GM21717 (cell line): ENCODE results near the gene CEP112.
"Not testable (repeated sequence)": the region's sequence is repeated elsewhere in the genome, so short reads cannot be mapped to it uniquely, and the experiment has no call there.

ENCODE experiments used
- ATAC-seq: cut with Tn5 transposase; IDR thresholded peaks from one replicate; pipeline ENCODE4 v1.9.1; 2021; ENCODE audit warnings: mild to moderate bottlenecking, moderate library complexity; ENCODE audit not compliant: unreplicated experiment

The CEP112 gene

DNA sequence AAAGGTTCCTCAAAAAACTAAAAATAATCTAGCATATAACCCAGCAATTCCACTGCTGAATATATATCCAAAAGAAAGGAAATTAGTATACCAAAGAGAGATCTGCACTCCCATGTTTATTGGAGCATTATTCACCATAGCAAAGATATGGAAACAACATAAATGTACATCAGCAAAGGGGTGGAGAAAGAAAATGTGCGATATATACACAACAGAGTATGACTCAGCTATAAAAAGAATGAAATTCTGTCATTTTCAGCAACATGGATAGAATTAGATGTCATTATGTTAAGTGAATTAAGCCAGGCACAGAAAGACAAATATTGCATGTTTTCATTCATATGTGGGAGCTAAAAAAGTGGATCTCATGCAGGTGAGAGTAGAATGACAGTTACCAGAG, 350.8 kb downstream of the CEP112 start:
- no peak for ATAC-seq

DNA sequence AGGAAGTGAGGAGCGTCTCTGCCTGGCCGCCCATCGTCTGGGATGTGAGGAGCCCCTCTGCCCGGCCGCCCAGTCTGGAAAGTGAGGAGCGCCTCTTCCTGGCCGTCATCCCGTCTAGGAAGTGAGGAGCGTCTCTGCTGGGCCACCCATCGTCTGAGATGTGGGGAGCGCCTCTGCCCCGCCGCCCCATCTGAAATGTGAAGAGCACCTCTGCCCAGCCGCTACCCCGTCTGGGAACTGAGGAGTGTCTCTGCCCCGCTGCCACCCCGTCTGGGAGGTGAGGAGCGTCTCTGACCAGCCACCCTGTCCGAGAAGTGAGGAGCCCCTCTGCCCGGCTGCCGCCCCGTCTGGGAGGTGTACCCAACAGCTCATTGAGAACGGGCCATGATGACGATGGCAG, 354.7 kb downstream of the CEP112 start:
- not testable (repeated sequence) for ATAC-seq

DNA sequence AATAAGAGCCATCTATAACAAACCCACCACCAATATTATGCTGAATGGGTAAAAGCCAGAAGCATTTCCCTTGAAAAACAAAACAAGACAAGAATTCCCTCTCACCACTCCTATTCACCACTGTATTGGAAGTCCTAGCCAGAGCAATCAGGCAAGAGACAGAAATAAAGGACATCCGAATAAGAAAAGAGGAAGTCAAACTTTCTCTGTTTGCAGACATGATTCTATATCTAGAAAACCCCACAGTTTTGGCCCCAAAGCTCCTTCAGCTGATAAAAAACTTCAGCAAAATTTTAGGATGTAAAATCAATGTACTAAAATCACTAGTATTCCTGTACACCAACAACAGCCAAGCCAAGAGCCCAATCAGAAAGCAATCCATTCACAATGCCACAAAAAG, 358.7 kb downstream of the CEP112 start:
- ATAC-seq = no peak

DNA sequence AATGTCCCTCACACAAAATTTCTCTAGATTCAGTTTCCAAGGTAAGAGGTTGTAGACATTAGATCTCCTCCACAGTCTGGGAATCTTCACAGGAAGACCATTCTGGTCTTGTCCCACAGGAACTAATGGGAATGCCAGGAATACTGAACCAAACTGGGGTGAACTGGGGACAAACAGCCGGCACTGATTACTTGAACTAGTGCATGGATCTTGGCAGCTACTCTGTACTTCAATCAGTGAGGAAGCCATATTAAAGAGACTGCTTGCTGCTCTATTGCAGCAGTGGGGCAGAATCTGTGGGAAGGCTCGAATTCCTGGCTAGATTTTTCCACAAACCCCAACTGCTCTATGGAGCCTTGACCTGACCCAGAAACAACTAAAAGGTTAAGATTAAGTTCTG, 361.6 kb downstream of the CEP112 start:
- ATAC-seq = no peak

DNA sequence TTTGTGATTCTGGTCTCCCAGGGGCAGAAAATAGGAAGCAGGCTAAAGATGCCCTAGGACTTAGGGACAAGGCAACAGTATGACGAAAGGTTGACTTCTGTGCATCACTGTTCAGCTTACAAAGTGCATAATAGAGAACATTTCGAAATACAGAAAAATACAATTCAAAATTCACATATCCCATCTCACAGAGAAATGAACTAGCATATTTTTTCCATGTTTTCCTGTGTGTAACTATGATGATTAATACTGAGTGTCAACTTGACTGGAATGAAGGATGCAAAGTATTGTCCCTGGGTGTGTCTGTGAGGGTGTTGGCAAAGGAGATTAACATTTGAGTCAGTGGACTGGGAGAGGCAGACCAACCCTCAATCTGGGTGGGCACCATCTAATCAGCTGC, 365.4 kb downstream of the CEP112 start:
- ATAC-seq = not testable (repeated sequence)

DNA sequence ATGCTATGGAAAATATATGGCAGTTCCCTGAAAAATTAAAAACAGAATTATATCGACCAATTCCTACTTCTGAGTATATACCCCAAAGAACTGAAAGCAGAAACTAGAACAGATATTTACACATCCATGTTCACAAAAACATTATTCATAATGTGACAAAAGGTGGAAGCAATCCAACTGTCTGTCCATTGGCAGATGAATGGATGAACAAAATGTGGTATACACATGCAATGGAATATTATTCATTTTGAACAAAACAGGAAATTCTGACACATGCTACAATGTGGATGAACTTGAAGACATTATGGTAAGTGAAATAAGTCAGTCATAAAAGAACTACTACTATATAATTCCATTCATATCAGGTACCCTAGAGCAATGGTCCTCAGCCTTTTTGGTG, 367.0 kb downstream of the CEP112 start:
- ATAC-seq = no peak

DNA sequence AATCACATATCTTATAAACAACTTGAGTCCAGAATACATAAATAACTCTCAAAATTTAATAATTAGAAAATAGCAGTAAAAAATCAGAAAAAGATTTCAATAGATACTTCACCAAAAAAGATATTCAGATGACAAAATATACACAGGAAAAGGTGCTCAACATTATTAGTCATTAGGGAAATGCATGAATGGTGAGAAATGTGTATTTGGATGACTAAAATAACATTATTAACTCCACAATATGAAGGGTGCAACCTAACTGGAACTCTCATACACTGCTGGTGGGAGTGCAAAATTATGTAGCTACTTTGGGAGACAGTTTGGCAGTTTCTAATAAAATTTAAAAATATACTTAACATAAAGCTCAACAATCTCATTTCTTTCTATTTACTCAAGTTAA, 368.2 kb downstream of the CEP112 start:
- ATAC-seq = no peak

DNA sequence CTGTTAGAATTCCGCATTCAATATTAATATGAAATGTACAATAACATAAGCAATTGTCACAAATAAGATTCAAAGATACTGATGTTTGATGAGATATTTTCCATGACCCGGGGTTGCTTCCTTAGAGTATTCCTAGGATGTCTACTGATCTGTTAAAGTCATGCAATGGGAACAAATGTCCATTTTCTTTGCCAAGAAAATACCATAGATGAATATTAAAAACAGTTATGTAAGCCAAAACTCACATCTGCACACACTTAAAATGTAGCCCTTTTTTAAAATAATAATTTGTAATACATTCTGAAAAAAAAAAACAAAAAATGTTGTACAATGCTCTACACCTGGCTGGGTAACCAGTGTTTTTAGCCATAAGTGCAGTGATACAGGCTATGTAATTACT, 371.1 kb downstream of the CEP112 start:
- no peak for ATAC-seq

DNA sequence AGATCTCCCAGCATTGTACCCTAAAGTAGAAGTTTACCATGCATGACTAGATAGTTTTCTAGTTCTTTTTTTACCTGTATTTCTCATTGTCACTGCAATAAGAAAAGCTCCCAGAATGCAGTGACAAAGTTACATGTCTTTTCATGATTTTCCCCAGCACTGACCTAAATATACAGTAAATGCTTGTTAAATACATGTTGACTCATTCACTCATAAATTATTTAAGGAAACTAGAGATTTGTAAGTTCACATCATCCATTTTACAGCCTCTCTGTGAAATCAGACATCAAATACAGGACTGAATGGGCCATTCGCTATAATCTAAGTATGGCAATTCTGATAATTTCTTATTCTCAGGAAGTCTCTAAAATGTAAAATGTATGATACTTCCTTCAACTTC, 371.6 kb downstream of the CEP112 start:
- ATAC-seq = no peak

DNA sequence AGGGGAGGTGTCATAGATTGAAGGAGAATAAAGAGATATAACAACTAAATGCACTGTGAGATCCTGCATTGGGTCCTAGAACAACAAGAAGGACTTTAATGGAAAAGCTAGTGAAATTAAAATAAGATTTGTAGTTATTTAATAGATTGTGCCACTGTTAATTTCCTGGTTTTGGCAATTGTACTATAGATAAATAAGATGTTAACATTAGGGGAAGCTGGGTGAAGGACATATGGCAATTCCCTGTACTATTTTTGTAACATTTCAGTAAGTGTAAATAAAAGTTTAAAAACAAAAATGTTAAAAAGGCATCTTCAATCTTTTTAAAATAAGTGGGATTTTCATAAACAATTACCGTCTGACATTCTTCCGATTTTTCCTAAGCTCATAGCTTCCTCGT, 372.1 kb downstream of the CEP112 start:
- ATAC-seq = no peak

DNA sequence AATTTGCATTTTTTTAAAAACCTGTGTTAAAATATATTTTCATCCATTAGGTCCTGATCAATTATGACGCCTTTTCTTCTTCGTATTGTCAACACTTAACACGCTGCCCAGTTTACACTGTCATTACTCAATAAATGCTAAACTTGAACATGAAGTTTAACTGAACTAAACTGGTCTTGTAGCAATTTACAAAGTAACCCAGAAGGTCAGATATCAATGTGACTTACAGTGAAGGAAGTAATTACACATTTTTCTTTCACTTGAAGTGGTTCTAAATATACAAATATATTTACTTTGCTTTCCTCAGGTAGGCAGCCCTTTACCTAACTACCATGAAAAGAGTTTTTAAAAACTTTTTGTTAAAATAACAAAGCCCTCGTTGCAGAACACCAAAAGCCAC, 374.0 kb downstream of the CEP112 start:
- ATAC-seq = no peak

DNA sequence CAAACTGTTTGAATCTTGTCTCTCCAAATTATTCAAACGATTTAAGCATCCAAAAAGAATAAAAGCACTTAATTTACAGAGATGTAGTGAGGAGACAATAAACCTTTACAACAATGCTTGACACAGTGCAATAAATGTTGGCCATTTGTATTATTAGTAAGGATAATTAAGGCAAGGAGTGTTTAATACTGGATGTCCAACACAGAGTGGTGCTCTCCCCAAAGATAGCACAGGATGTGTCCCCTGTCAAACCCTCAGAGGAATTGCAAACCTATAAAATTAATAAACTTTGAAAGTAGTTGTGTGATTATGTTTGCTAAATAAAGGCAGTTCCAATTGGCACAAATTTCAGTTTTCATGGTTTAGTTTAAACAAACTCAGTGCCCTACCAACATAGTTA, 377.5 kb downstream of the CEP112 start:
- no peak for ATAC-seq

DNA sequence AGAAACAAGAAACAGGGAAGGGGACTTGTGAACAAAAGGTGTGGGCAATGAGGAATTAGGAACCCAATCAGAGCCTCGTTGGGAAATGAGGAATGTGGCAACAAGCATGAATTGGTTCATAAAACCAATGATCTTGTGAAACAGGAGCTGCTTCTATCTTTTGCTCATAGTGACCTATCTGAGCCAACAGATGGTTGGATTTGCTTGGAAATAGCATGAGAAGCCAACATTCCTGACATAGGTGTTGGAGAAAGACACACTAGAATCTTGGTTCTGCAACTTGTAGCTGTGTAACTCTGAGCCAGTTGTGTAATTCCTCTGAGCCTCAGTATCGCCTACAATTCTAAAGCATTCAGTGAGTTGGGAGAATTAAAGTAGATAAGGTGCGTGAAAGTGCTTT, 378.6 kb downstream of the CEP112 start:
- no peak for ATAC-seq

DNA sequence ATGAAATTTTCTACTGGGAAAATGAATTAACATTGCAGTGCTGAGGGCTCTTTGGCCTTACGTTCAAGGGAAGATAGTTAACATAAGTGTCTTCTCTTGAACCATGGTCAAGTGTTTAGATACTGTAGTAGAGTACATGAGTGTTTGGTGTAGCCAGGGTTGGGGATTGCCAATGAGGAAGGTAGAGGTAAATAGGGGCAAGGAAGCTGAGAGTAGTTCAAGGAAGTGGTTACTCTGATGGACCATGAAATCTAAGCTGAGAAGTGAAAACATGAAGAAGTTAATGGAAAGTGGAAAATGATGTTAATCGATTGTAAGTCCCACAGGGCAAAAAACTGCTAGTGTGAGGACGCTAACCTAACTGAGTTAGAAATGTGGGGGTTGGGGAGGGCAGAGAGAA, 380.9 kb downstream of the CEP112 start:
- no peak for ATAC-seq

DNA sequence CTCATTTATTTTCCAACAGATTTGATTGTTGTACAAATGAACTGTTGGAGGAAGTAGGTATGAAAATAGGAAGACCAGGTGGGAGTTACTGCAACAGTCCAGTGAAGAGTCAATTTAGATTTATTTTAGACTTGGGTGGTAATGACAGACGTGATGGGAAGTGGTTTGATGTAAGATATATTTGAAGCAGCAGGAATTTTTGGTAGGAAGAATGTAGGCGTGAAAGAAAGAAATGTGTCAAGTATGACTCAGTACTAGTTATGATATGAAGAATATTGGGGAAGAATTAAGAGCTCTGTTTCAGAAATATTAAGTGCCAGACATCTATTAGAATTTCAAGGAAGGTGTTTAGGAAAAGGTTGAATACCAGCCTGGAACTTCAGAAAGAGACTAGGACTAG, 382.6 kb downstream of the CEP112 start:
- no peak for ATAC-seq

DNA sequence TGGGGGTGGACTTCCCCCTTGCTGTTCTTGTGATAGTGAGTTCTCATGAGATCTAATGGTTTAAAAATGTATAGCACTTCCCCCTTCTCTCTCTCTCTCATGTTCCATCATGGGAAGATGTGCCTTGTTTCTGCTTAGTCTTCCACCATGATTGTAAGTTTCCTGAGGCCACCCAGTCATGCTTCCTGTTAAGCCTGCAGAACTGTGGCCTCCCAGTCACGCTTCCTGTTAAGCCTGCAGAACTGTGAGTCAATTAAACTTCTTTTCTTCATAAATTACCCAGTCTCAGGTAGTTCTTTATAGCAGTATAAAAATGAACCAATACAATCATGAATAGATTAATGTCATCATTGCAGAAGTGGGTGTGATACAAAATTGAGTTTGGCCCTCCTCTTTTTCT, 383.4 kb downstream of the CEP112 start:
- not testable (repeated sequence) for ATAC-seq

DNA sequence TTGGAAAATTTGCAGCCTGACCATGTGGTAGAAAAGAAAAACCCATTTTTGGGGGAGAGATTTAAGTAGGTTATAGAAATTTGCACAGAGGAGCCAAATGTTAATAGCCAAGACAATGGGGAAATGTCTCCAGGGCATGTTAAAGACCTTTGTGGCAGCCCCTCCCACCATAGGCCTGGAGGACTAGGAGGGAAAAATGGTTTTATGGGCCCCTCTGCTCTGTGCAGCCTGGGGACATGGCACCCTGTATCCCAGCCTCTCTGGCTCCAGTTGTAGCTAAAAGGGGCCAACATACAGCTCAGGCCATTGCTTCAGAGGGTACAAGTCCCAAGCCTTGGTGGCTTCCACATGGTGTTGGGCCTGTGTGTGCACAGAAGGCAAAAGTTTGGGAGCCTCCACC, 384.6 kb downstream of the CEP112 start:
- ATAC-seq = no peak

DNA sequence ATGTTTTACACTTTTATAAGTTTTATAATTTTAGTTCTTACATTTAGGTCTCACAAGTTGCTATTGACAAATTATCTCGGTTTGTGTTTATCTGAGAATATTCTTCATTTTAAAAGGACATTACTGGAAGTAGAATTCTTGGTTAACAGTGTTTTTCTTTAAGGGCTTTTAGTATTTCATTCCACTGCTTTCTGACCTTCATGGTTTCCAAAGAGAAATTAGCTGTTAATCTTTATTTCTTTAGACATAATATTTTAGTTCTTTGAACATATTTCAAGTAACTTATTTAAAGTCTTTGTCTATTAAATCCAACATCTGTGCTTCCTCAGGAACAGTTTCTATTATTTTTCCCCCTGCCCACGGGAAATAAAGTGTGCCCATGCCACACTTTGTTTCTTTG, 390.4 kb downstream of the CEP112 start:
- no peak for ATAC-seq

DNA sequence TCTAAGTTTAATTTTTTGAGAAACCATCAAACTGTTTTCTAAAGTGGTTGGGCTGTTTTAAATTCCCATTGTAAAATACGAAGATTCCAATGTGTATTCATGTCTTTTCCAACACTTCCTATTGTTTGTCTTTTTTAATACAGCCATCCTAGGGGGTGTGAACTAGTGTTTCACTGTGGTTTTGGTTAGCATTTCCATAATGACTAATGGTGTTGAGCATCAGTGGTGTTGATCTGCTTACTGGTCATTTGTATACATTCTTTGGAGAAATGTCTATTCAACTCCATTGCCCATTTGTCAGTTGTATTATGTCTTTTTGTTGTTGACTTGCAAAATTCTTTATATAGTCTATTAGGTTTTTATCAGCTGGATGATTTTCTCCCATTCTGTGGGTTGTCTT, 391.3 kb downstream of the CEP112 start:
- no peak for ATAC-seq

DNA sequence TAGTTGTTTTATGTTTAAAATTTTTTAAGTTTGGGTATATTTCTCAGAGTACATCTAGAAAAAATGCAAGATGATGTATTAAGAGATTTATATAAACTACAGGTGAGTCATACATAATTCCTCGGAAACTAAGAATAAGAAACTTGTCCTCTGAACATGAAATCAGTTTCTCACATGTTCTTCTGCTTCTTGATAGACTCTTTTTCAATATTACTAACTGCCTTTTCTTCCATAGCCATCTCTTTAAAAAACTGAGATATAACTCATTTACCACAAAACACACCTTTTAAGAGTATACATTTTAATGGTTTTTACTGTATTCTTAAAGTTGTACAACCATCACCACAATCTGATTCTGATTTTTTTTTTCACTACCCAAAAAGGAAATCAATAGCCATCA, 392.1 kb downstream of the CEP112 start:
- ATAC-seq = no peak

DNA sequence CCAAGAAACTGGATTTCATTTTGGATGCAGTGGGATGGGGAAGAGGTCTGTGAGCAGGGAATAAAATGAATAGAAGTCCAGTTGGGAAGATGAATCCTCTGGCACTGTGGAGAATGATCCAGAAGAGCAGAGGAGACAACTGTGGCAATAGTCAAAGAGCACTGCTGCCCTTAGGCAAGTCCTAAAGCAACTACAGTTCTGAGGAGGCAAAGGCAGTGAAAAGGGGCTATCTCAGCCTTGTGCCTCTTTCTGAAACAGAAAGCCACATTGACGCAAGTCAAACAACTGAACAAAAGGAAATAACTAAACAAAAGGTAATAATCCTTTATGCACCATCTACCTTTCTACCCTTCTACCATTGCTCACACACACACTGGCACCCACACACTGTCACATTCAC, 392.5 kb downstream of the CEP112 start:
- no peak for ATAC-seq

DNA sequence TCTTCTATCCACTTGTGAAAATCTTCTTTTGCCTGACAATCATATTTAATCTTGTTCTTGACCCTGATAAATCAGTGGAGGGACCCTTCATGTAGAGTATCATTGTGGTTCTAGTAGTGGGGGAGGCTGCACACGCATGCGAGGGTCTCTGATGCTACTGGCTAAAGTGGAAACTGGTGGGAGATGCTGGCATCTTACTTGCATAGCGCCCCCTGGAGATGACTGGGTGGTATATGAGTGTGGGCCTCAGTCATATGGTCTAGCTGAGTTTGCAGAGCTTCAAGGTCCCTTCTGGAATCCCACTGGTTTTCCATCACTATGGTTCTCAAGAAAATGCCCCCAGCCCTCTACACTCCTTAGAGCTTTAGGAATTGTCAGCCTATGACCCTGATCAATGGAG, 394.1 kb downstream of the CEP112 start:
- no peak for ATAC-seq

DNA sequence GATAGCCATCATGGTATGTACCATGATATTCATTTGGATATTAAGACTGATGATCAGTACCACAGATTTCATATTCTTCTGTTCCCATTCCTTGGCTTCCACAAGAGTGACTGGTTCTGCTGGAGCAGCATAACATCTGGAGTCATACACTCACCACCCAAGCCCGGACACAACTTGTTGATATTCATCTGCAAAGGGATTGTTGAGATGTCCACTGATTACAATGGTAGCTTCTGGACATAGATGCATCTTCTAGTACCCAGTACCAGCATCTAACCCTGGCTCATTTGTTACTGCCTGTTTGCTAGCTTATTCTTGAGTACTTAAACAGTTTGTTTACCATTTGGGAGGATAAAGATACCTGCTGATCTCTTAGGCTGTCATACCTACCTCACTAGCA, 394.8 kb downstream of the CEP112 start:
- ATAC-seq = no peak

DNA sequence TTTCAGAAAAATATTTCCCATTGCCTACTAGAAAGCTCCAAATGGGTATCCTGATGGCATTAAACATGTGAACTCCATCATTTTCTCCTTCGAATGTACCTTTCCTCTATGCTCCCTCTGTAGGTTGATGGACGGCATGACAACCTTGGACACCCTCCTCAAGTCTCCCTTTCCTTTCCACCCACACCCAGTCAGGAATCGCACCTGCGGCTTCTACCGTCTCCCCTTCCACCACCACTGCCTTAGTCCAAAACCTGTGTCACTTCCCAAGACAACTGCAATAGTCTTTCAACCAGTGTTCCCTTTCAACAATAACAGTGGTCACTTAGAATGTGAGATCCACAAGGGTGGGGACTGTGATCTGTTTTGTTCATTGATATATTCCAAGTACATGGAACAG, 397.4 kb downstream of the CEP112 start:
- no peak for ATAC-seq
